GM12878 (cell line): Measurements from ENCODE around the gene RAB31. TPM values are rescaled to one million over a fixed set of nuclear protein-coding genes. Genes with fewer than 3 reads are reported as not detected.

ENCODE experiments used
- ATAC-seq: fragments of 200-7000 bp; cut with Tn5 transposase; 3 replicates; pipeline ENCODE4 v1.9.1; 2020; ENCODE audit warnings: mild to moderate bottlenecking, moderate library complexity
- BruUV-seq: library from RNA; stranded (reverse); fragments of 400-500 nt; replicated peaks from 2 replicates; lab custom pipeline; 2021; lab: Mats Ljungman, UMichigan
- CTCF ChIA-PET: fragments of 300-600 bp; sonication (Branson Sonifier 250); formaldehyde crosslinking; extraction: SDS; loops from one replicate; lab custom pipeline; 2021; ENCODE audit warnings: inconsistent platforms; lab: Yijun Ruan, JAX
- POLR2A ChIA-PET: fragments of 350-600 bp; formaldehyde crosslinking; extraction: SDS; loops from one replicate; lab custom pipeline; 2021; ENCODE audit warnings: inconsistent platforms; lab: Charles Lee
- RAD21 ChIA-PET: fragments of 300-600 bp; sonication (Branson Sonifier 250); formaldehyde crosslinking; loops from one replicate; lab custom pipeline; 2023; ENCODE audit warnings: antibody characterized with exemption; ENCODE audit not compliant: unreplicated experiment; lab: Charles Lee
- SMC1A ChIA-PET: fragments of 300-600 bp; sonication (Branson Sonifier 250); formaldehyde crosslinking; loops from one replicate; lab custom pipeline; 2023; ENCODE audit not compliant: unreplicated experiment, uncharacterized antibody; lab: Charles Lee
- DNase-seq: peaks from one replicate; pipeline ENCODE4 v3.0.0-alpha.2; 2011; ENCODE audit warnings: low read depth, low spot score
- FAIRE-seq: peaks from 3 replicates; lab custom pipeline; 2011; peaks lifted over from hg19 to GRCh38; lab: Jason Lieb, UNC
- H2AFZ ChIP-seq: 2 replicates; pipeline ENCODE4 v1.6.0; 2011; ENCODE audit warnings: low read depth, low read length, control low read depth; ENCODE audit not compliant: control insufficient read depth
- H3K27ac ChIP-seq: 2 replicates; pipeline ENCODE4 v1.5.1; 2011; ENCODE audit warnings: control low read depth; ENCODE audit not compliant: control insufficient read depth, insufficient read depth
- H3K27me3 ChIP-seq, 2 experiments: replicated peaks in 1 of 2; 2 replicates each; pipeline versions ENCODE4 v1.6.0 to v1.6.1; 2011; ENCODE audit warnings: low read length in 1 of 2; ENCODE audit not compliant: control insufficient read depth in 2 of 2, insufficient read depth in 2 of 2
- H3K36me3 ChIP-seq, 2 experiments: 2 replicates each; pipeline ENCODE4 v1.5.1; 2011; ENCODE audit warnings: low read length in 1 of 2; ENCODE audit not compliant: control insufficient read depth in 2 of 2, insufficient read depth in 2 of 2
- H3K4me1 ChIP-seq: 2 replicates; pipeline ENCODE4 v1.6.1; 2011; ENCODE audit warnings: mild to moderate bottlenecking, low read length, moderate library complexity, mixed read lengths; ENCODE audit not compliant: control insufficient read depth, insufficient read depth
- H3K4me2 ChIP-seq: 2 replicates; pipeline ENCODE4 v1.6.0; 2011; ENCODE audit warnings: control low read depth; ENCODE audit not compliant: control insufficient read depth, insufficient read depth
- H3K4me3 ChIP-seq: fragments of 200-600 bp; sonication (generic); 2 replicates; pipeline ENCODE4 v1.5.1; 2016
- H3K79me2 ChIP-seq: 2 replicates; pipeline ENCODE4 v1.6.0; 2011; ENCODE audit warnings: low read length; ENCODE audit not compliant: control insufficient read depth, insufficient read depth
- H3K9ac ChIP-seq: 2 replicates; pipeline ENCODE4 v1.8.0; 2011; ENCODE audit warnings: low read length, control low read depth, mixed read lengths; ENCODE audit not compliant: control insufficient read depth, insufficient read depth
- H3K9me3 ChIP-seq: replicated peaks from 3 replicates; pipeline ENCODE4 v1.5.1; 2011; ENCODE audit warnings: mild to moderate bottlenecking, low read length; ENCODE audit not compliant: control insufficient read depth, insufficient read depth
- H4K20me1 ChIP-seq: 2 replicates; pipeline ENCODE4 v1.6.0; 2011; ENCODE audit not compliant: control insufficient read depth, insufficient read depth
- ATF7 ChIP-seq: fragments of 450-650 bp; IDR thresholded peaks from 2 replicates; pipeline ENCODE4 v1.6.1; 2016; ENCODE audit warnings: low read depth, mild to moderate bottlenecking
- CREB1 ChIP-seq: IDR thresholded peaks from 2 replicates; pipeline ENCODE4 v1.6.1; 2012; ENCODE audit warnings: low read depth, mild to moderate bottlenecking, inconsistent platforms
- EED ChIP-seq: sonication (generic); IDR thresholded peaks from 2 replicates; pipeline ENCODE4 v1.6.1; 2016; ENCODE audit warnings: antibody characterized with exemption, low read depth
- EGR1 ChIP-seq, 2 experiments: IDR thresholded peaks; 1 replicate in 1 of 2; 2 replicates in 1 of 2; pipeline ENCODE4 v1.6.1; 2011 to 2012; ENCODE audit warnings: low read depth in 2 of 2, low read length in 2 of 2, borderline replicate concordance in 1 of 2, mild to moderate bottlenecking in 1 of 2, moderate library complexity in 1 of 2
- MYC ChIP-seq: IDR thresholded peaks from 2 replicates; pipeline ENCODE4 v1.6.1; 2011; ENCODE audit warnings: mild to moderate bottlenecking, low read length, moderate library complexity, inconsistent platforms; ENCODE audit not compliant: insufficient read depth, insufficient replicate concordance, insufficient read length, severe bottlenecking
- NFYB ChIP-seq: IDR thresholded peaks from 2 replicates; pipeline ENCODE4 v1.6.1; 2011; ENCODE audit warnings: low read depth, mild to moderate bottlenecking, low read length, improper control_type of control experiment, moderate library complexity; ENCODE audit not compliant: insufficient read depth
- SP1 ChIP-seq: IDR thresholded peaks from one replicate; pipeline ENCODE4 v1.6.1; 2011; ENCODE audit warnings: low read depth, low read length
- TCF3 ChIP-seq: IDR thresholded peaks from 2 replicates; pipeline ENCODE4 v1.6.1; 2012; ENCODE audit warnings: low read depth, mild to moderate bottlenecking, low read length, borderline replicate concordance; ENCODE audit not compliant: insufficient read depth
- WRNIP1 ChIP-seq: IDR thresholded peaks from 2 replicates; pipeline ENCODE4 v1.6.1; 2011; ENCODE audit warnings: low read depth, low read length, improper control_type of control experiment, borderline replicate concordance
- YY1 ChIP-seq: IDR thresholded peaks from 2 replicates; pipeline ENCODE4 v1.6.1; 2011; ENCODE audit warnings: low read depth, mild to moderate bottlenecking, low read length
- WGBS: methylation state at CpG from one replicate; pipeline ENCODE4 v1.1.6; 2016; ENCODE audit warnings: low lambda C conversion rate; ENCODE audit not compliant: insufficient replicate concordance, insufficient coverage; ENCODE audit errors: missing lambda C conversion rate; 5-methylcytosine and 5-hydroxymethylcytosine counted together
- in situ Hi-C: fragments of 300-500 bp; cut with MboI; formaldehyde crosslinking; loops from 9 replicates; pipeline ENCODE4 v1.14.3; 2018; ENCODE audit warnings: mixed read lengths
- intact Hi-C: fragments of 100-400 bp; cut with micrococcal nuclease; formaldehyde crosslinking; loops from one replicate; pipeline ENCODE4 v1.14.2; 2022; ENCODE audit not compliant: unreplicated experiment
- polyA plus RNA-seq, 11 experiments: library from polyadenylated mRNA; depleted of rRNA in 4 of 11; unstranded in 6 of 11; stranded (reverse) in 5 of 11; fragments of >200 nt; fragmentation: Nextera tagmentation in 4 of 11; fragmentation: Illumina TruSeq in 1 of 11; extraction: Ambion mirVana in 4 of 11; extraction: Trizol in 1 of 11; gene quantifications; 1 replicate in 1 of 11; 2 replicates in 10 of 11; pipeline versions ENCODE4 v1.2.1 to v1.2.3, GENCODE V29; 2011 to 2016; ENCODE audit warnings: inconsistent platforms in 2 of 11, missing spikeins in 2 of 11, low read depth in 1 of 11
- total RNA-seq, 4 experiments: library from RNA; depleted of rRNA in 3 of 4; stranded (reverse); fragments of >200 nt in 3 of 4; fragmentation: Illumina TruSeq in 1 of 4; extraction: Trizol in 1 of 4; gene quantifications; 2 replicates each; pipeline versions ENCODE4 v1.2.1 to v1.2.3, GENCODE V29; 2013 to 2021
- TF ChIP-seq, protein P1 (sequence below): fragments of 450-650 bp; formaldehyde crosslinking; IDR thresholded peaks from 2 replicates; pipeline ENCODE4 v1.5.0; 2022; ENCODE audit warnings: mild to moderate bottlenecking, missing genetic modification characterization

The RAB31 gene
- total and polyA plus RNA-seq, 10 of the 15 experiments (the other 5 are each of a cell fraction or from before 2014, with no cell fraction given): 0.80 to 23.3 (median 12.2) TPM

- in situ Hi-C loops: no loop called here
- BruUV-seq: no TSS peak
- peak overlapping the region; percentile 41 for H2AFZ ChIP-seq
- H3K27me3 ChIP-seq: peaks cover 2 to 10% of the 10 kb centered on the region in 2 experiments
- H3K9me3 ChIP-seq: no peaks in the 10 kb centered on the region; the same call in 2 of the 3 replicates
- DNase-seq (no peak), ATAC-seq (no peak), FAIRE-seq (no peak)
- H3K4me2 ChIP-seq: peak overlapping the region; percentile 85
- no peak overlapping the region for H3K27ac ChIP-seq
- peaks cover 46% of the 10 kb centered on the region for H3K4me1 ChIP-seq
- intact Hi-C loops: loop anchor here (1.0 to 10.0 kb wide), 2 partner anchors 34 to 93 kb away; partner anchors contain the start of gene PPP4R1
- 20% methylated on average over 28 of the region's 31 CpGs for WGBS
- H3K36me3 ChIP-seq: no peaks in the 10 kb centered on the region
- RAD21 ChIA-PET: no interaction called here
- POLR2A ChIA-PET: no interaction called here
- SMC1A ChIA-PET: interaction anchor here (0.6 to 0.7 kb wide), 2 partner anchors 116 to 169 kb away, joined by 3 read pairs; no protein-coding TSS in a partner anchor
- CTCF ChIA-PET: no interaction called here
- no peak for TF ChIP-seq MYC
- H3K79me2 ChIP-seq: peaks cover 4% of the 10 kb centered on the region
- no peaks in the 10 kb centered on the region for H4K20me1 ChIP-seq
- H3K4me3 ChIP-seq: peak overlapping the region; percentile 58; the same call in 1 of the 2 replicates
- H3K9ac ChIP-seq: peak overlapping the region; percentile 2; the same call in 1 of the 2 replicates
Measured at GRCh38 chr18:9707381-9708056, 582 bp upstream of the RAB31 start.

GRCh38 chr18:9708434-9709303 lies 568 bp downstream of the RAB31 start:
- Histone ChIP-seq H3K9me3 (no peaks in the 10 kb centered on the region; the same call in 2 of the 3 replicates), H3K79me2 (peaks cover 5% of the 10 kb centered on the region), H3K4me3 (peak overlapping the region; percentile 91), H3K27me3 (peaks cover 2 to 10% of the 10 kb centered on the region in 2 experiments), H3K4me2 (peak overlapping the region; percentile 85), H3K4me1 (peaks cover 41% of the 10 kb centered on the region), H3K27ac (peak overlapping the region; percentile 47), H3K9ac (peak overlapping the region; percentile 79), H3K36me3 (no peaks in the 10 kb centered on the region), H4K20me1 (no peaks in the 10 kb centered on the region), H2AFZ (peak overlapping the region; percentile 54)
- no peak for DNase-seq
- in situ Hi-C loops: no loop called here
- FAIRE-seq: no peak
- ChIA-PET SMC1A (no interaction called here), RAD21 (no interaction called here), POLR2A (no interaction called here), CTCF (no interaction called here)
- BruUV-seq: no TSS peak
- intact Hi-C loops: loop anchor here (10.0 kb wide), 1 partner anchor 94 kb away; the partner anchor contains the start of gene PPP4R1
- ATAC-seq: peak; percentile 24
- 2% methylated on average over 50 of the region's 84 CpGs for WGBS
- 0 out of 2 replicates have a peak, but pooled peaks have one; percentile 15 for TF ChIP-seq EED
- TF ChIP-seq EGR1 (IDR thresholded peaks at IDR 0.05; ENCODE audit: borderline replicate concordance in 1 of 2, low read depth in 2 of 2, low read length in 2 of 2): 0 out of 3 replicates have a peak, but pooled peaks of 1 of the 2 experiments have one; percentile 21
- TF ChIP-seq, protein P1, sequence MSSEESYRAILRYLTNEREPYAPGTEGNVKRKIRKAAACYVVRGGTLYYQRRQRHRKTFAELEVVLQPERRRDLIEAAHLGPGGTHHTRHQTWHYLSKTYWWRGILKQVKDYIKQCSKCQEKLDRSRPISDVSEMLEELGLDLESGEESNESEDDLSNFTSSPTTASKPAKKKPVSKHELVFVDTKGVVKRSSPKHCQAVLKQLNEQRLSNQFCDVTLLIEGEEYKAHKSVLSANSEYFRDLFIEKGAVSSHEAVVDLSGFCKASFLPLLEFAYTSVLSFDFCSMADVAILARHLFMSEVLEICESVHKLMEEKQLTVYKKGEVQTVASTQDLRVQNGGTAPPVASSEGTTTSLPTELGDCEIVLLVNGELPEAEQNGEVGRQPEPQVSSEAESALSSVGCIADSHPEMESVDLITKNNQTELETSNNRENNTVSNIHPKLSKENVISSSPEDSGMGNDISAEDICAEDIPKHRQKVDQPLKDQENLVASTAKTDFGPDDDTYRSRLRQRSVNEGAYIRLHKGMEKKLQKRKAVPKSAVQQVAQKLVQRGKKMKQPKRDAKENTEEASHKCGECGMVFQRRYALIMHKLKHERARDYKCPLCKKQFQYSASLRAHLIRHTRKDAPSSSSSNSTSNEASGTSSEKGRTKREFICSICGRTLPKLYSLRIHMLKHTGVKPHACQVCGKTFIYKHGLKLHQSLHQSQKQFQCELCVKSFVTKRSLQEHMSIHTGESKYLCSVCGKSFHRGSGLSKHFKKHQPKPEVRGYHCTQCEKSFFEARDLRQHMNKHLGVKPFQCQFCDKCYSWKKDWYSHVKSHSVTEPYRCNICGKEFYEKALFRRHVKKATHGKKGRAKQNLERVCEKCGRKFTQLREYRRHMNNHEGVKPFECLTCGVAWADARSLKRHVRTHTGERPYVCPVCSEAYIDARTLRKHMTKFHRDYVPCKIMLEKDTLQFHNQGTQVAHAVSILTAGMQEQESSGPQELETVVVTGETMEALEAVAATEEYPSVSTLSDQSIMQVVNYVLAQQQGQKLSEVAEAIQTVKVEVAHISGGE: no peak
- no peak for TF ChIP-seq ATF7
- TF ChIP-seq CREB1: no peak
- TF ChIP-seq WRNIP1: no peak
- TF ChIP-seq YY1: no peak
- no peak for TF ChIP-seq TCF3
- no peak for TF ChIP-seq SP1
- TF ChIP-seq NFYB: no peak
